HL-60 (cell line): ENCODE results near the gene KRTAP4-11.

ENCODE experiments used
- POLR2AphosphoS5 ChIP-seq: IDR thresholded peaks from 2 replicates; pipeline ENCODE4 v1.6.1; 2012; ENCODE audit warnings: low read depth
- TF ChIP-seq, protein P1 (sequence below): IDR thresholded peaks from one replicate; pipeline ENCODE4 v1.5.1; 2011; ENCODE audit warnings: low read length, control low read depth, inconsistent platforms; ENCODE audit not compliant: insufficient read depth
- TF ChIP-seq, protein P2 (sequence below): IDR thresholded peaks from 2 replicates; pipeline ENCODE4 v1.6.1; 2012; ENCODE audit warnings: low read depth; ENCODE audit not compliant: insufficient replicate concordance

DNA sequence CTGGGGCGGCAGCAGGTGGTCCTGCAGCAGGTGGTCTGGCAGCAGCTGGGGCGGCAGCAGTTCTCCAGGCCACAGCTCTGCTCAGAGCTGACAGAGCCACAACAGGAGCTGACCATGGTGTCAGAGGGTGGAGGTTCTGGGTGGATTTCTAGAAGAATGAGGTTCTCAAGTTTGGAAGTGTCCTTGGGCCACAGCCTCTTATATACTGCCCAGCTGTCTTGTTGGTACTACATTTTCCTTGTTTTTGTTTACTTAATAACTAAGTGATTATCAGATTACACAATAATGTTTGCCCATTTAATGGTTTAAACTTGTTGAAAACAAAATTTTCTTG is 31.4 kb upstream of the KRTAP4-11 start, which contains the start of gene KRTAP4-5:
- TF ChIP-seq, protein P1, sequence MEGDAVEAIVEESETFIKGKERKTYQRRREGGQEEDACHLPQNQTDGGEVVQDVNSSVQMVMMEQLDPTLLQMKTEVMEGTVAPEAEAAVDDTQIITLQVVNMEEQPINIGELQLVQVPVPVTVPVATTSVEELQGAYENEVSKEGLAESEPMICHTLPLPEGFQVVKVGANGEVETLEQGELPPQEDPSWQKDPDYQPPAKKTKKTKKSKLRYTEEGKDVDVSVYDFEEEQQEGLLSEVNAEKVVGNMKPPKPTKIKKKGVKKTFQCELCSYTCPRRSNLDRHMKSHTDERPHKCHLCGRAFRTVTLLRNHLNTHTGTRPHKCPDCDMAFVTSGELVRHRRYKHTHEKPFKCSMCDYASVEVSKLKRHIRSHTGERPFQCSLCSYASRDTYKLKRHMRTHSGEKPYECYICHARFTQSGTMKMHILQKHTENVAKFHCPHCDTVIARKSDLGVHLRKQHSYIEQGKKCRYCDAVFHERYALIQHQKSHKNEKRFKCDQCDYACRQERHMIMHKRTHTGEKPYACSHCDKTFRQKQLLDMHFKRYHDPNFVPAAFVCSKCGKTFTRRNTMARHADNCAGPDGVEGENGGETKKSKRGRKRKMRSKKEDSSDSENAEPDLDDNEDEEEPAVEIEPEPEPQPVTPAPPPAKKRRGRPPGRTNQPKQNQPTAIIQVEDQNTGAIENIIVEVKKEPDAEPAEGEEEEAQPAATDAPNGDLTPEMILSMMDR: no peak
- no peak for TF ChIP-seq POLR2AphosphoS5
- TF ChIP-seq, protein P2, sequence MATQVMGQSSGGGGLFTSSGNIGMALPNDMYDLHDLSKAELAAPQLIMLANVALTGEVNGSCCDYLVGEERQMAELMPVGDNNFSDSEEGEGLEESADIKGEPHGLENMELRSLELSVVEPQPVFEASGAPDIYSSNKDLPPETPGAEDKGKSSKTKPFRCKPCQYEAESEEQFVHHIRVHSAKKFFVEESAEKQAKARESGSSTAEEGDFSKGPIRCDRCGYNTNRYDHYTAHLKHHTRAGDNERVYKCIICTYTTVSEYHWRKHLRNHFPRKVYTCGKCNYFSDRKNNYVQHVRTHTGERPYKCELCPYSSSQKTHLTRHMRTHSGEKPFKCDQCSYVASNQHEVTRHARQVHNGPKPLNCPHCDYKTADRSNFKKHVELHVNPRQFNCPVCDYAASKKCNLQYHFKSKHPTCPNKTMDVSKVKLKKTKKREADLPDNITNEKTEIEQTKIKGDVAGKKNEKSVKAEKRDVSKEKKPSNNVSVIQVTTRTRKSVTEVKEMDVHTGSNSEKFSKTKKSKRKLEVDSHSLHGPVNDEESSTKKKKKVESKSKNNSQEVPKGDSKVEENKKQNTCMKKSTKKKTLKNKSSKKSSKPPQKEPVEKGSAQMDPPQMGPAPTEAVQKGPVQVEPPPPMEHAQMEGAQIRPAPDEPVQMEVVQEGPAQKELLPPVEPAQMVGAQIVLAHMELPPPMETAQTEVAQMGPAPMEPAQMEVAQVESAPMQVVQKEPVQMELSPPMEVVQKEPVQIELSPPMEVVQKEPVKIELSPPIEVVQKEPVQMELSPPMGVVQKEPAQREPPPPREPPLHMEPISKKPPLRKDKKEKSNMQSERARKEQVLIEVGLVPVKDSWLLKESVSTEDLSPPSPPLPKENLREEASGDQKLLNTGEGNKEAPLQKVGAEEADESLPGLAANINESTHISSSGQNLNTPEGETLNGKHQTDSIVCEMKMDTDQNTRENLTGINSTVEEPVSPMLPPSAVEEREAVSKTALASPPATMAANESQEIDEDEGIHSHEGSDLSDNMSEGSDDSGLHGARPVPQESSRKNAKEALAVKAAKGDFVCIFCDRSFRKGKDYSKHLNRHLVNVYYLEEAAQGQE: peak; percentile 37
